ENCODE results near the gene GCNT3.
"Not testable (repeated sequence)": the region's sequence is repeated elsewhere in the genome, so short reads cannot be mapped to it uniquely, and the experiment has no call there.

Gene GCNT3

DNA sequence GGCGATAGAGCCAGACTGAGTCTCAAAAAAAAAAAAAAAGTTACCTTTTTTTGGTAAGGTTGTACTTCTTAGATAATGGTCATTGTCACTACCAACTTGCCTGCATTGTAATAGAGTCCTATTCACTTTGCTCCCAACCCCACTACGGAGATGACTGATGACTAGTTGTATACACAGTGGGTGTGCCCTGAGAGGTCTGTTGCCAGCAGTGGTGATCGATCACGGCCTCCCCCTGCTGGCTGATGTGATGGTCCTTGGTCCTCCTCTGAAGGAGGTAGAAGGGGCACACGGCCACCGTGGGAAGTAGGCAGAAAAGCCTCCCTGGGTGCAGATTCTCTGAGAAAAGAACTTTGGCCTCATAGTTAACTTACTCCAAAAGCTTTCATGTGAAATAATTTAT, 10.7 kb downstream of the GCNT3 start:
- DNase-seq, result peak; percentile 38

DNA sequence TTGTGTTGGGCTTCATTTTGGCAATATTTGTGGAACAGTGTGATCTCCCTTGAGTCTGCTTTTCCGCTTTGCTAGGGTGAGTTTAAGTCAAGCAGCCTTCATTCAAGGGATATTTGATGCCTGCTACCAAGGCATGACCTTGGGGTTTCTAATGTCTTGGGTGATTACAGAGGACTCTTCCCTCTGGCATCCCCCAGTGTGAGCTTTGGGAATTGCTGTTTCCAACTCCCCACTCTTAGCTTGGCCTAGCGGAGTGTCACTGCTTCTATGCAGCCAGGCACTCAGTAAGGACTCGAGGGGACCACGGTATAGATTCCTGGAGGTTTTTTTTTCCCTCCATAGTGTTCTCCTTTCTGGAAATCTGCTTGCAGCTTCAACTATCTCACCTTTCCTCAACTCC, 21.1 kb downstream of the GCNT3 start:
- DNase-seq, result no peak

DNA sequence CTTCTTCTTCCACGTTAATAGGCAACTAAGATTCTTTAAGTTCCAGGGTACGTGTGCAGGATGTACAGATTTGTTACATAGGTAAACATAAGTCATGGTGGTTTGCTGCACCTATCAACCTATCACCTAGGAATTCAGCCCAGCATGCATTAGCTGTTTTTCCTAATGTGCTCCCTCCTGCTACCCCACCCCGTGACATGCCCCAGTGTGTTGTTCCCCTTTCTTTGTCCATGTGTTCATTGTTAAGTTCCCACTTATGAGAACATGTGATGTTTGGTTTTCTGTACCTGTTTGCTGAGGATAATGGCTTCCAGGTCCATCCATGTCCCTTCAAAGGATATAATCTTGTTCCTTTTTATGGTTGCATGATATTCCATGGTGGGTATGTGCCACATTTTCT, 24.6 kb downstream of the GCNT3 start:
- DNase-seq, result no peak

DNA sequence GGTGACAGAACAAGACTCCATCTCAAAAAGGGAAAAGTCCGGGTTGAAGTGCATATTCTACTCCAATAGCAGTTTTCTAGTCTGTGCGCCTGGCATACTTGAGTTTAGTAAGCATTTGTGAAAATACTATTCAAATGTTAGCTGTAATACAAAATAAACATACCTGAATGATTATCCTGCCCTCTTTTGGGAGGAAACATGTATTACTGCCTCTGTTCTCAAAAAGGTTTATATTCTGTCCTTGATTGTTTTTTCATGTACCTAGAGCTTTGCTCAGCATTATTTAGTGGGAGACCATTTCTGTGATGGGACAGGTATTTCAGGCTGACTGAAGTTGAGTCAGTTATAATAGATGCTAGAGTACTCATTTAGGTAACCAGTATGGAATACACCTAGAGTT, 25.9 kb downstream of the GCNT3 start:
- DNase-seq, result not testable (repeated sequence)

DNA sequence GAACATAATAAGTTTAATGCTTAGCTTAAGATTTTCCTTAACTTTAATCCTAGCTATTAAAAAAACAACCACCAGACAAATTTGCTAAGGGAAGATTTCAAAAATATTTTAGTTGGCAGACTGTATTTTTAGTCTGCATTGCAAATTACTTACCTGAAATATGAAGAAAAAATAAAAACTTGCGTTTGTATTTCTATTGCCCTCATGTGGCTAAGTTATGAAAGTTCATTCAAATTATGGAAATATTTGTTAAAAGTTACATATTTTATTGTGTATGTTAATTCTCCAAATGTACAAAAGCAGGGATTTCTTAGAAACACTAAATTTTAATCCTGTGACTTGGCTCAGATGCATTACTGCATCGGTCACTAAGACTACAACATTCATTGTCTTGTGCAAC, 30.8 kb downstream of the GCNT3 start:
- DNase-seq, result no peak

DNA sequence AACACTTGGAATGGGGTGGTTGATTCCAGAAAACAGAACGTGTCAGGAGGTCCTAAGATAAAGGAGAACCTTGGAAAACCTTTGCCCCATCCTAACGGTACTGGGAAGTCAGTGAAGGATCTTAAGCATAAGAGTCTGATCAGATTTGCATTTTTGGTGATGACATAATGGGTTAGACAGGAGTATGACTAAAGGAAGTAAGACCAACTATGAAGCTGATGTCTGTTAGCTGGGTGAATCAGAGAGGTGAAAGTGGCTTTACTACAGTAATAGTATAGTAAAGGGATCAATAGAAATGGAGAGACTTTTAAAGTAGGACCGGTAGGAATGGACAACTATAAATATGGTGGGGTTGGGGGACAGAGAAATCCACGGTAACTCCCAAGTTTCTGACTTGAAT, 33.2 kb downstream of the GCNT3 start:
- DNase-seq, result no peak

DNA sequence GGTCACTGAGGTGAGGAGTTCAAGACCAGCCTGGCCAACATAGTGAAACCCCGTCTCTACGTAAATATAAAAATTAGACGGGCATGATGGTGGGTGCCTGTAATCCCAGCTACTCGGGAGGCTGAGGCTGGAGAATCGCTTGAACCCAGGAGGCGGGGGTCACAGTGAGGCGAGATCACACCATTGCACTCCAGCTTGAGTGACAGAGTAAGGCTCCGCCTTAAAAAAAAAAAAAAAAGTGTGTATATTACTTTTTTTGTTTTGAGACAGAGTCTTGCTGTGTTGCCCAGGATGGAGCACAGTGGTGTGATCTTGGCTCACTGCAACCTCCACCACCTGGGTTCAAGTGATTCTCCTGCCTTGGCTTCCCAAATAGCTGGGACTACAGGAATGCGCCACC, 34.2 kb downstream of the GCNT3 start:
- DNase-seq, result not testable (repeated sequence)

DNA sequence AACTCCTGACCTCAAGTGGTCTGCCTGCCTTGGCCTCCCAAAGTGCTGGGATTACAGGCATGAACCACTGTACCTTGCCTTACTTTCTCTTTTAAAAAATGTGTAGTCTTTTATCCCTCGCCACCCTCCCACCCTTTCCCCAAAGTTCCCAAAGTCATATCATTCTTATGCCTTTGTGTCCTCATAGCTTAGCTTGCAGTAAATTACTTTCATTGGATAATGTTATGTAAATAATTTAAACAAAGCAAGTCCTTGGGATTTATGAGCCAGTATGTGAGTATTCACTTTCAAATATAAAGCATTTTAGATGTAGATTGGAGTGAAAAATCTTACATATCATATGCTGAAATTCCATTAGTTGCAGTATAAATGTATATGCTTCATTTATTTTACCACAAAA, 34.7 kb downstream of the GCNT3 start:
- no peak for DNase-seq

DNA sequence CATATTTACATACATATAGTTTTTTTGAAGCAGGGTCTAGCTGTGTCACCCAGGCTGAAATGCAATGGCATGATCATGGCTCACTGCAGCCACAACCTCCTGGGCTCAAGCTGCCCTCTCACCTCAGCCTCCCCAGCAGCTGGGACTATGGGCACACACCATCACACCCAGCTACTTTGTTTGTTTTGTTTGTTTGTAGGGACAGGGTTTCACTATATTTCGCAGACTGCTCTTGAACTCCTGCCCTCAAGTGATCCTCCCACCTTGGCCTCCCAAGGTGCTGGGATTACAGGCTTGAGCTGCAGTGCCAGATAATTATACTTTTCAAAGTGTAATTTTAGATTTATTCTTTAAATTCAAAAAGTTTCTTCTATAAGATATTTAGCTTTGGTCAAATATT, 35.5 kb downstream of the GCNT3 start:
- DNase-seq, result no peak

DNA sequence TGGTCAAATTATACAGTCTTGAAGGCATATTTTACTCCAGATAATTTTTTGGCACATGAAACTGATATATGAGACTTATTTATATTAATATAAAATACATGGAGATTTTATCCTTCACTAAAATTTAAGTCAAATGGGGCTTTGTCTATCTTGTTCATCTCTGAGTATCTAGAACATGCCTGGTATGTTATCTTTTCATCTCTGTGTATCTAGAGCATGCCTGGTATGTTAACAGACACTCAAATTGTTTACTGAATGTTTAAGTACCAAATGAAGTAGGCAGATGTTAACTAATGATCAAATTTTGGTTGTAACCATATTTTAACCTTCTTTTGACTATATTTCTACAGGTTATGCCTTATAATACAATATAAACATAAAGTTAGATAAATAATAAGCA, 38.0 kb downstream of the GCNT3 start:
- no peak for DNase-seq

DNA sequence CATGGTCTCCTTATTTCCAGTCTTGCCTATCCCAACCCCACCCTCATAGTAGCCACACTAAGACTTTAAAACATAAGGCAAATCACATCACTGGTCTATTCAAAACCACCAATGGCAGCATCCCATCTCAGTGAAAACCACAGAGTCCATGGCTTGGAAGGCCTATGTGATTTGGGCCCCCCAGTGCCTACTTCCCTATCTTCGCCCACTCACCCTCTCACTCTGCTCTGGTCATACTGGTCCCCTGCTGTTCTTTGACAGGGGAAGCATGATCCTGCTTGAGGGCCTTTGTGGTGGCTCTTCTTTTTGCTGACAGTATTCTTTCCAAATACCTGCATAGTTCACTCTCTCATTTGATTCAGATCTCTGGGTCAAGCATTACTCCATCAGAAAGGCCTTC, 42.5 kb downstream of the GCNT3 start:
- no peak for DNase-seq

DNA sequence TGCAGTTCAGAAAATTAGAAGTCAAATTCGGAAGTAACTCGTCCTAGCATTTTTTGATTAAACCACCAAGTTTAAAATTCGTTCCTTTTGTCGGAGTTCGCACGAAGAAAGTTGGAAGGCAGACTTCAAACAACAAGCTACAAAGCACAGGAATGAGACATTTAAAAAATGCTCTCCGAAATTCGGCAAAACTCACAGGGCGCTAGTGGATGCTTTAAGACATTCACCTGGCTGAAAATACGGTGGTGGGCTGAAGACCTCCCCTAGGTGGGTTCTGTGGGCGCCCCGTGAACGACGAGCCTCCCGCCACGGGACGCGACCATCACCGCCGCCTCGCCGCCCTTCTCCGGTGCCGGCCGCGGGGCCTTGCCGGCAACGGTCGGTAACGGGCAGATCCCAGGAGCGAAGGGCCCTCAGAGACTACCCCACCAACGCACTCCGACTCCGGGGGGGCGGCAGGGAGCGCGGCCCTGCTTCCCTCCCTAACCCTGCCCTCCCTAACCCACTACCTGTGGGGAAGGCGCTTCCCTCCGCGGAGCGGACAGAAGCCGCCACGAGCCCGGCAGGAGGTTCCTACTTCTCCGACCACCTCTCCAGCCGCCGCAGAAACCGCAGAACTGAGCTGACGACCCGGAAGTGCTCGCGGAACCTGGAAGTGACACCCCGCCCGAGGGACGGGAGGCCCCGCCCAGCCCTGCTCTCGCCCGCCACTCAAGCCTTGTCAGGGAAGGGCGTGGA, 45.5 kb downstream of the GCNT3 start, which contains the start of gene GTF2A2:
GTF2A2 (minus strand) TSS at position 619 of the 738 bp plus-strand sequence. CDS start 5,238 bp downstream, outside the sequence.
- DNase-seq, result peak; percentile 91

DNA sequence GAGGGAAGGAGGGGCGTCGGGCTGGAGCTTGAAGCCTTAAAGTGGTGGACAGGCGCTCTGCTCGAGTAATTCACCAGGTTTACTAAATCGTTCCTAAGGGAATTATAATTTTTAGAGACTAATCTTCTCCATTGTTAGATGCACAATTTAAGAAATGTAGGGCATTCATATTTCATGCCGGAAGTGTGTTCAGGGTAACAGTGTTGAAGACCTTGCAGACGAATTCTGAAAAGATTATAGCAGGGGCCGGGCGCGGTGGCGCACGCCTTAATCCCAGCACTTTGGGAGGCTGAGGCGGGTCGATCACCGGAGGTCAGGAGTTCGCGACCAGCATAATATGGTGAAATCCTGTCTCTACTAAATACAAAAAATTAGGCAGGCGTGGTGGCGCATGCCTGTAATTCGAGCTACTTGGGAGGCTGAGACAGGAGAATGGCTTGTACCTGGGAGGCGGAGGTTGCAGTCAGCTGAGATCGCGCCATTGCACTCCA, 46.1 kb downstream of the GCNT3 start:
- no peak for DNase-seq

DNA sequence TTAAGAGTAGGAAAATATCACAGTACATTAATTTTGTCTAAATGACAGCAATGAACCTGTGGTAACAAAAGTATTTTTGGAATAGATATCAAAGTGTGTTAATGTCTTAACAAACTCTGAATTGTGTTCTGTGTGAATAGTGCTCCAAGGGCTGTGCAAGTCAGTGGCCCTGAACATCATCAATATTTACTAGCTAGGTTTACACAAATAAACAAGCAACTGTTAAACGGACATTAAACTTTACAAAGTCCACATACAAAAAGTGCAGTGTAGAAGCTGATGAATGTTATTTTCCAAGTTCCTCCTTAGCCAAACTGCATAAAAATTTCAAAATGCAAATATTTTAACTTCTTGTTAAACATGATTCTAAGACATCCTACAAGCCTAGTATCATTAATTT, 47.8 kb downstream of the GCNT3 start:
- DNase-seq, result no peak

DNA sequence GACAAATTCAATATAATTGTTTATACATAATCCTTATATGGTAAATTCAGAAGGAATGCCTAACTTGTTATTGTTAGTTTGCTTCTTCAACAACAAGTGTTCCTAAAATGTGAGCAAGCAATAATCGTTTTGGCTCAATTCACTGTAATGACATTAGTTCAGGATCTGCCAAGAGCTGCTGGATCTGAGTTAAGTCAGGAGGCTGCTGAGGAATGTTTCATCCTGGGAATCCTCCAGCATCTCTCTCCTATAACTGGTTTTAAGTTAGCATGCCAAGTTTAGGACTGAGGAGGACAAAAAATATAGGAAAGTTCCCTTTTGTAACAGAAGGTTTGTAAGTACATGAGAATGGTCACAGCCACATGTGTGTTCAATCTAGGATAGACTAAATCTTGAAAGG, 50.7 kb downstream of the GCNT3 start:
- DNase-seq, result no peak

DNA sequence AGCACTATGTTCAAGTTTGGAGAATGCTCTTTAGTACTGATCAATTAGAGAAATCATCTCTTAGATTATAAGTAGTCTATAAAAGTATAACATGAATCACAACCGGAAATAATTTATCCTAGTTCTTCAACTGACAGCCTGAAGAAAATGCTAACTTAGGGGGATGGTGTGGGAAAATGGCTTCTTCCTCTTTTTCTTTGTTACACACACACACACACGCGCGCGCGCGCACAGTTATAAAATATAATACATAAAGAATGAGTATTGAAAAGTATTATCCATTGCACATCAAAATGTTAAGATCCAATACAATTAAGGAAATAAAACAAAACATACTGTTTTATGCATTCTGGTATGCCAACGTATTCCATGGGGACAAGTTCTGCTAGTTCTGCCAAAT, 57.0 kb downstream of the GCNT3 start:
- no peak for DNase-seq

Data from activated CD8-positive, alpha-beta memory T cell treated with anti-CD3 and anti-CD28 coated beads, Interleukin-2, amount 50 U/mL, for 4 hours (primary cell).